Measurements from ENCODE around the gene AARSD1.
"Not testable (repeated sequence)": the region's sequence is repeated elsewhere in the genome, so short reads cannot be mapped to it uniquely, and the experiment has no call there.

AARSD1 gene

GRCh38 chr17:42918902-42919521, 45.2 kb downstream of the AARSD1 start:
- in situ Hi-C loops (cut with HindIII; ENCODE audit: low sequenced_read_pairs) = no loop called here
- H3K4me3 ChIP-seq (ENCODE audit: low read depth, low read length) = no peak overlapping the region
- no peak for DNase-seq (ENCODE audit: low read depth)
- TF ChIP-seq CTCF (IDR thresholded peaks at IDR 0.05; ENCODE audit: low read depth, low read length, missing control alignments) = no peak

GRCh38 chr17:42917236-42917603, 47.0 kb downstream of the AARSD1 start:
- H3K4me3 ChIP-seq (ENCODE audit: low read depth, low read length) = no peak overlapping the region
- no peak for DNase-seq (ENCODE audit: low read depth)
- no peak for TF ChIP-seq CTCF (IDR thresholded peaks at IDR 0.05; ENCODE audit: low read depth, low read length, missing control alignments)
- in situ Hi-C loops (cut with HindIII; ENCODE audit: low sequenced_read_pairs) = no loop called here

GRCh38 chr17:42916388-42917235, 47.6 kb downstream of the AARSD1 start:
- in situ Hi-C loops (cut with HindIII; ENCODE audit: low sequenced_read_pairs); H3K4me3 ChIP-seq (ENCODE audit: low read depth, low read length); DNase-seq (ENCODE audit: low read depth): not testable (repeated sequence)

GRCh38 chr17:42915288-42915687, 49.0 kb downstream of the AARSD1 start:
- H3K4me3 ChIP-seq (ENCODE audit: low read depth, low read length); DNase-seq (ENCODE audit: low read depth); in situ Hi-C loops (cut with HindIII; ENCODE audit: low sequenced_read_pairs): not testable (repeated sequence)

GRCh38 chr17:42913981-42914617, 50.2 kb downstream of the AARSD1 start:
- TF ChIP-seq CTCF (IDR thresholded peaks at IDR 0.05; ENCODE audit: low read depth, low read length, missing control alignments) = no peak
- H3K4me3 ChIP-seq (ENCODE audit: low read depth, low read length) = no peak overlapping the region
- no peak for DNase-seq (ENCODE audit: low read depth)
- in situ Hi-C loops (cut with HindIII; ENCODE audit: low sequenced_read_pairs) = no loop called here

GRCh38 chr17:42913522-42913921, 50.7 kb downstream of the AARSD1 start:
- DNase-seq (ENCODE audit: low read depth) = no peak
- in situ Hi-C loops (cut with HindIII; ENCODE audit: low sequenced_read_pairs) = no loop called here

More at GRCh38 chr17:42913522-42913921, 50.7 kb downstream of the AARSD1 start:
- no peak for TF ChIP-seq CTCF (IDR thresholded peaks at IDR 0.05; ENCODE audit: low read depth, low read length, missing control alignments)
- H3K4me3 ChIP-seq (ENCODE audit: low read depth, low read length) = no peak overlapping the region
